Measurements from ENCODE around the gene SEC14L1.
A peak's percentile ranks its signal among the peaks of the same experiment; 100 is the strongest.

Gene SEC14L1

DNA sequence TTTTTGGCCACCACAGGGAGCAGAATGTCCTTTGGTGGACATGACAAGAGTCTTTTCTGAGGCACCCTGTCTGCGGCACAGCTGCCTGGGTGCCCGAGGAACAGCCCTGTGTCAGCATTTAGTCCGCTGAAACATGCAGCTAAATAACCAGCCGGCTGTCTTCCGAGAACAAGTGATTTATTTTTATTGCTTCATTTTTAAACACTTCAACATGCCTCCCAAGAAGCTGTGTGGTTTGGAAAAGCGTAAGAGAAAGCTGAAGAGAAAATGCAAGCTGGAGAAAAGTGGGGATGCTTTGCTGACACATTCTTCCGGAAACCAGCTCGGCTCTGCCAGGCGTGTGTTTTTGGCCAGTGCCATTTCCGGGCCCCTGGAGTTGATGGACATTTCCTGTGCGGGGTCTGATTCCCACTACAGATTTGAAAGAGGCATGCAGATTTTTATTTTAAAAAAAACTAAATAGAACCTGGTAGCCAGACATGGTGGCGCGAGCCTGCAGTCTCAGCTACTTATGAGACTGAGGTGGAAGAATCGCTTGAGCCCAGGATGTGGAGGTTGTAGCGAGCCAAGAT lies 94.7 kb downstream of the SEC14L1 start:
- Histone ChIP-seq H3K79me1 (replicated peaks; ENCODE audit: low read length, poor library complexity, severe bottlenecking) (no peaks in the 10 kb centered on the region), H3K27me3 (ENCODE audit: control insufficient read depth in 1 of 2, insufficient read depth in 1 of 2, low read length in 2 of 2) (no peaks in the 10 kb centered on the region), H3K18ac (ENCODE audit: low read depth in 1 of 2, low read length in 2 of 2) (peak overlapping the region in 1 of 2 experiments; percentile 79), H3K14ac (ENCODE audit: low read length in 2 of 2) (no peak overlapping the region), H3K27ac (ENCODE audit: low read length, poor library complexity, severe bottlenecking) (peak overlapping the region; percentile 82), H3K9ac (ENCODE audit: low read length) (peak overlapping the region; percentile 85), H2BK12ac (ENCODE audit: low read length in 2 of 2) (peak overlapping the region in 1 of 2 experiments; percentile 40), H3K4me3 (ENCODE audit: insufficient read depth in 1 of 2, low read depth in 1 of 2, low read length in 2 of 2) (peak overlapping the region in 1 of 2 experiments; percentile 73), H2BK120ac (ENCODE audit: low read depth, low read length) (peak overlapping the region; percentile 88), H2BK15ac (ENCODE audit: low read depth, poor library complexity, severe bottlenecking) (no peak overlapping the region), H2AK5ac (ENCODE audit: low read length, severe bottlenecking) (no peak overlapping the region), H2AFZ (ENCODE audit: low read depth, low read length) (no peak overlapping the region), H4K91ac (ENCODE audit: low read length) (peak overlapping the region; percentile 5), H2BK5ac (ENCODE audit: low read depth, low read length, poor library complexity, severe bottlenecking) (no peak overlapping the region), H3K4me2 (ENCODE audit: low read length, poor library complexity, severe bottlenecking) (peak overlapping the region; percentile 29), H4K8ac (ENCODE audit: low read length) (no peak overlapping the region), H3K23ac (ENCODE audit: low read length in 2 of 2) (no peak overlapping the region), H3K4ac (ENCODE audit: low read depth in 1 of 2, low read length in 2 of 2) (peak overlapping the region; percentile 3 to 13), H3K9me3 (ENCODE audit: control insufficient read depth, low read length) (peaks cover 13% of the 10 kb centered on the region), H3K4me1 (ENCODE audit: control insufficient read depth, insufficient read depth, low read depth, low read length) (peaks cover 11% of the 10 kb centered on the region), H3K36me3 (ENCODE audit: control insufficient read depth in 1 of 2, insufficient read depth in 2 of 2, low read depth in 1 of 2, low read length in 2 of 2) (peaks cover 0 to 4% of the 10 kb centered on the region in 2 experiments)
- WGBS, result 5% methylated on average over 12 of the region's 15 CpGs
- peak; percentile 98 for DNase-seq

DNA sequence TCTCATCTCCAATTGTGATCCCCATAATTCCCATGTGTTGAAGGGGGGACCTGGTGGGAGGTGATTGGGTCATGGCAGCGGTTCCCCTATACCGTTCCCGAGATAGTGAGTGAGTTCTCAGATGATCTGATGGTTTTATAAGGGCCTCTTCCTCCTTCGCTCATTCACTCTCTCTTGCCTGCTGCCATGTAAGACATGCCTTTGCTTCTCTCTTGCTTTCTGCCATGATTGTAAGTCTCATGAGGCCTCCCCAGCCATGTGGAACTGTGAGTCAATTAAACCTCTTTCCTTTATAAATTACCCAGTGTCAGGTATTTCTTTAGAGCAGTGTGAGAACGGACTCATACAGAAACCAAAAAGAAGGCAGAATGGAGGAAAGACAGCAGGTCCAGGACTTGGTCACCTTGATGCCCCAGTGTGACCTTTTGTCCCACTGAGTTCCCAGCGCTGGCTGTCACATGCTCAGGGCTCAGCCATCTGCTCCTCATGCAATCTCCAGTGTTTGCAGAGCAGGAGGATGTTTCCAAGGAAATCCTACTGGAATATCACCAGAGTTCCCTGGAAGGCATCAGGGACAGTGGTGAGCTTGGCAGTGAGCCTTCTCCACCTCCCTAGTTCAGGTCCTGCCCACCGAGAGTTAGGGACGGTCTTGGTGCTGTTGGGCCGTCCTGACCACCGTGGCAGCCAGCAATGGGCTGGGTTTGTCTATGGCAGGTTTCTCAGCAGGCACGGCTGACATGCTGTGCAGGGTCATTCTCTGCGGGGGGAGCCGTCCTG lies 96.7 kb downstream of the SEC14L1 start:
- H3K27ac ChIP-seq (ENCODE audit: low read length, poor library complexity, severe bottlenecking), result no peak overlapping the region
- H2BK15ac ChIP-seq (ENCODE audit: low read depth, poor library complexity, severe bottlenecking), result peak overlapping the region; percentile 34
- WGBS, result 96% methylated on average over 13 of the region's 13 CpGs
- no peak overlapping the region for H2AK5ac ChIP-seq (ENCODE audit: low read length, severe bottlenecking)
- H3K4me3 ChIP-seq (ENCODE audit: insufficient read depth in 1 of 2, low read depth in 1 of 2, low read length in 2 of 2), result peak overlapping the region in 1 of 2 experiments; percentile 11
- H2AFZ ChIP-seq (ENCODE audit: low read depth, low read length), result no peak overlapping the region
- H3K23ac ChIP-seq (ENCODE audit: low read length in 2 of 2), result peak overlapping the region in 1 of 2 experiments; percentile 34
- peak overlapping the region in 1 of 2 experiments; percentile 18 for H3K14ac ChIP-seq (ENCODE audit: low read length in 2 of 2)
- H4K8ac ChIP-seq (ENCODE audit: low read length), result peak overlapping the region; percentile 52
- H2BK120ac ChIP-seq (ENCODE audit: low read depth, low read length), result peak overlapping the region; percentile 11
- H3K4me1 ChIP-seq (ENCODE audit: control insufficient read depth, insufficient read depth, low read depth, low read length), result peaks cover 14% of the 10 kb centered on the region
- H4K91ac ChIP-seq (ENCODE audit: low read length), result peak overlapping the region; percentile 90
- no peak overlapping the region for H2BK5ac ChIP-seq (ENCODE audit: low read depth, low read length, poor library complexity, severe bottlenecking)
- H3K27me3 ChIP-seq (ENCODE audit: control insufficient read depth in 1 of 2, insufficient read depth in 1 of 2, low read length in 2 of 2), result peaks cover 0 to 3% of the 10 kb centered on the region in 2 experiments
- peak; percentile 37 for DNase-seq
- peak overlapping the region; percentile 97 to 100 for H2BK12ac ChIP-seq (ENCODE audit: low read length in 2 of 2)
- H3K4me2 ChIP-seq (ENCODE audit: low read length, poor library complexity, severe bottlenecking), result no peak overlapping the region
- peak overlapping the region; percentile 67 to 75 for H3K18ac ChIP-seq (ENCODE audit: low read depth in 1 of 2, low read length in 2 of 2)
- H3K79me1 ChIP-seq (replicated peaks; ENCODE audit: low read length, poor library complexity, severe bottlenecking), result no peaks in the 10 kb centered on the region
- peaks cover 13% of the 10 kb centered on the region for H3K9me3 ChIP-seq (ENCODE audit: control insufficient read depth, low read length)
- H3K4ac ChIP-seq (ENCODE audit: low read depth in 1 of 2, low read length in 2 of 2), result peak overlapping the region; percentile 2 to 76
- no peak overlapping the region for H3K9ac ChIP-seq (ENCODE audit: low read length)
- peaks cover 0 to 3% of the 10 kb centered on the region in 2 experiments for H3K36me3 ChIP-seq (ENCODE audit: control insufficient read depth in 1 of 2, insufficient read depth in 2 of 2, low read depth in 1 of 2, low read length in 2 of 2)

DNA sequence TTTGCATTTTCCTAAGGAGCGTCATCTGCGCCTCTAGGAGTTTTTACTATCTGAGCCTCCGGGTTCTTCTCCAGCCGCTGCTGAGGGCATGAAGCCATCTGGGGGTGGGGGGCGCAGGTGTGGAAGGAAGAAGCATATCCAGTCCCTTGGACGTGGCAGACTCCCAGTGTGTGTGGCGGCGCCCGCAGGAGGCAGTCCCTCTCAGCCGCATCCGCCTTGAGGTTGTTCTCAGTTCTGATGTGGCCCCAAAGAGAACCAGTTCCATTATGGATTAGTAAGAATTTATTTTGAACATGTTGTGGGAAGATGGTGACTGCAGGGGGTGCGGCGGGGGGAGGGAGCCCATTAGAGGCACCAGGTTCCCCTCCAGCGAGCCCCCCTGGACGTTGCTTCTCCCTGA lies 100.2 kb downstream of the SEC14L1 start:
- H2BK120ac ChIP-seq (ENCODE audit: low read depth, low read length), result no peak overlapping the region

DNA sequence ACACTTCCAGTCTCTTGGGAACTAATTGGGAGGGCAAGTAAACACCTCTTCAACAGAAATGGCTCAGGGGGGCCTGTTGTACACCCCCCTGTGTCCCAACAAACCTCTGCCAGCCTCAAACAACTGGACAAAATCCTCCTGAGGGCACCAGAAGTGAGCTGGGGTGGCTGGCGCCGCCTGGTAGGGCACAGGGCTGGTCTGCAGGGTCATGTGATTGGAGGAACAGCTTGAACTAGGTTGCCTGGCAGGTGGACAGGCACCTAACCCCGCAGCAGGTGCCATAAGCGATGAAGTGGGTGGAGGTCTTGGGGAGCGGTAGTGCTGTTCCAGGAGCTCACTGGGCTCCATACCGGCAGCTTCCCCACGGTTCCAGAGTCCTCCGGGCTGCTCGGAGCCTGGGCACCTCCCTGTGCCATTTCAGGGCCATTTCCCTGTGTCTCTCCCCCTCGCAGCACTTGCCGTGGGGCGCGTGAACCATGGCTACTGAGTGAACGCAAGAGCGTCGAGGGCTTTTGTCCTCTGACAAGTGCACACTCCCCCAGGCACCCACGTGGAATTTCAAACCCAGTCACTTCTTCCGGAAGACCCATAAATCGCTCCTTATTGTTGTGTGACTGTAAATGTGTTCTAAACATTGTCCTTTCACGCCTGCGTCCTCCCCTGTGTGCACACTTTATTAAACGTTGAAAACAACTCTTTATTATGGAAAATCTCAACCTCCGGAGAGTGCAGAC lies 101.5 kb downstream of the SEC14L1 start:
- Histone ChIP-seq H3K36me3 (ENCODE audit: control insufficient read depth in 1 of 2, insufficient read depth in 2 of 2, low read depth in 1 of 2, low read length in 2 of 2) (no peaks in the 10 kb centered on the region), H2BK15ac (ENCODE audit: low read depth, poor library complexity, severe bottlenecking) (no peak overlapping the region), H3K27ac (ENCODE audit: low read length, poor library complexity, severe bottlenecking) (no peak overlapping the region), H3K4me2 (ENCODE audit: low read length, poor library complexity, severe bottlenecking) (no peak overlapping the region), H3K9me3 (ENCODE audit: control insufficient read depth, low read length) (no peaks in the 10 kb centered on the region), H4K91ac (ENCODE audit: low read length) (peak overlapping the region; percentile 34), H2BK120ac (ENCODE audit: low read depth, low read length) (no peak overlapping the region), H2AFZ (ENCODE audit: low read depth, low read length) (no peak overlapping the region), H3K4me1 (ENCODE audit: control insufficient read depth, insufficient read depth, low read depth, low read length) (peaks cover 11% of the 10 kb centered on the region), H3K27me3 (ENCODE audit: control insufficient read depth in 1 of 2, insufficient read depth in 1 of 2, low read length in 2 of 2) (peaks cover 0 to 3% of the 10 kb centered on the region in 2 experiments), H3K14ac (ENCODE audit: low read length in 2 of 2) (no peak overlapping the region), H4K8ac (ENCODE audit: low read length) (no peak overlapping the region), H2AK5ac (ENCODE audit: low read length, severe bottlenecking) (no peak overlapping the region), H3K9ac (ENCODE audit: low read length) (no peak overlapping the region), H3K18ac (ENCODE audit: low read depth in 1 of 2, low read length in 2 of 2) (no peak overlapping the region), H3K4ac (ENCODE audit: low read depth in 1 of 2, low read length in 2 of 2) (no peak overlapping the region), H3K23ac (ENCODE audit: low read length in 2 of 2) (no peak overlapping the region), H2BK5ac (ENCODE audit: low read depth, low read length, poor library complexity, severe bottlenecking) (no peak overlapping the region), H3K4me3 (ENCODE audit: insufficient read depth in 1 of 2, low read depth in 1 of 2, low read length in 2 of 2) (no peak overlapping the region), H3K79me1 (replicated peaks; ENCODE audit: low read length, poor library complexity, severe bottlenecking) (no peaks in the 10 kb centered on the region), H2BK12ac (ENCODE audit: low read length in 2 of 2) (peak overlapping the region; percentile 33 to 45)
- DNase-seq, result no peak
- WGBS, result 82% methylated on average over 22 of the region's 23 CpGs

More for the DNA sequence above, 100.2 kb downstream of the SEC14L1 start:
- Histone ChIP-seq H2AK5ac (ENCODE audit: low read length, severe bottlenecking) (no peak overlapping the region), H3K27ac (ENCODE audit: low read length, poor library complexity, severe bottlenecking) (no peak overlapping the region), H3K36me3 (ENCODE audit: control insufficient read depth in 1 of 2, insufficient read depth in 2 of 2, low read depth in 1 of 2, low read length in 2 of 2) (no peaks in the 10 kb centered on the region), H3K4ac (ENCODE audit: low read depth in 1 of 2, low read length in 2 of 2) (no peak overlapping the region), H4K91ac (ENCODE audit: low read length) (no peak overlapping the region), H3K4me2 (ENCODE audit: low read length, poor library complexity, severe bottlenecking) (no peak overlapping the region), H2AFZ (ENCODE audit: low read depth, low read length) (no peak overlapping the region), H2BK15ac (ENCODE audit: low read depth, poor library complexity, severe bottlenecking) (peak overlapping the region; percentile 44), H3K27me3 (ENCODE audit: control insufficient read depth in 1 of 2, insufficient read depth in 1 of 2, low read length in 2 of 2) (peaks cover 0 to 3% of the 10 kb centered on the region in 2 experiments), H4K8ac (ENCODE audit: low read length) (no peak overlapping the region), H3K9ac (ENCODE audit: low read length) (no peak overlapping the region), H3K4me3 (ENCODE audit: insufficient read depth in 1 of 2, low read depth in 1 of 2, low read length in 2 of 2) (no peak overlapping the region), H3K79me1 (replicated peaks; ENCODE audit: low read length, poor library complexity, severe bottlenecking) (no peaks in the 10 kb centered on the region), H3K23ac (ENCODE audit: low read length in 2 of 2) (no peak overlapping the region), H2BK12ac (ENCODE audit: low read length in 2 of 2) (peak overlapping the region in 1 of 2 experiments; percentile 6), H3K18ac (ENCODE audit: low read depth in 1 of 2, low read length in 2 of 2) (no peak overlapping the region), H3K4me1 (ENCODE audit: control insufficient read depth, insufficient read depth, low read depth, low read length) (peaks cover 5% of the 10 kb centered on the region), H3K9me3 (ENCODE audit: control insufficient read depth, low read length) (no peaks in the 10 kb centered on the region), H3K14ac (ENCODE audit: low read length in 2 of 2) (no peak overlapping the region), H2BK5ac (ENCODE audit: low read depth, low read length, poor library complexity, severe bottlenecking) (no peak overlapping the region)
- DNase-seq, result no peak
- 95% methylated on average over 15 of the region's 15 CpGs for WGBS

Measured in mesenchymal stem cell (in vitro differentiated cells and primary cell).